Pericardium fibroblast (primary cell): ENCODE measurements around the gene ARL2BP. TPM values are rescaled to one million over a fixed set of nuclear protein-coding genes. Genes with fewer than 3 reads are reported as not detected.

ENCODE experiments used
- total RNA-seq: library from RNA; depleted of rRNA; stranded (reverse); fragments of >200 nt; gene quantifications from 2 replicates; pipeline ENCODE4 v1.2.3, GENCODE V29; 2015

Gene ARL2BP
- 57.0 and 84.8 TPM in 2 replicates for total RNA-seq

GRCh38 chr16:57244767-57245471 lies at the start of gene ARL2BP:
ARL2BP (plus strand) TSS chr16:57245259; CDS start chr16:57245368, 109 bp downstream.

GRCh38 chr16:57284209-57284951 lies 39.3 kb downstream of the ARL2BP start, which contains the start of gene PLLP:
PLLP (minus strand) TSS chr16:57284672; CDS start chr16:57284540, 132 bp downstream.

Other genes starting within 250 kb of the ARL2BP start
- 23.7 and 24.6 TPM in 2 replicates for gene CPNE2, start 152.7 kb upstream of the ARL2BP start, total RNA-seq
- gene PSME3IP1, start 59.2 kb upstream of the ARL2BP start, total RNA-seq, result 41.0 and 41.3 TPM in 2 replicates
- 25.2 and 32.3 TPM in 2 replicates for gene RSPRY1, start 58.9 kb upstream of the ARL2BP start, total RNA-seq
- gene PLLP, start 39.4 kb downstream of the ARL2BP start, total RNA-seq, result 0.17 and 2.1 TPM in 2 replicates
- gene CCL22, start 113.5 kb downstream of the ARL2BP start, total RNA-seq, result not detected in 2 replicates
- 0.09 and 0.12 TPM in 2 replicates for gene CX3CL1, start 127.2 kb downstream of the ARL2BP start, total RNA-seq
- gene CCL17, start 159.5 kb downstream of the ARL2BP start, total RNA-seq, result not detected in 2 replicates
- 27.2 and 30.0 TPM in 2 replicates for gene CIAPIN1, start 202.1 kb downstream of the ARL2BP start, total RNA-seq
- 24.5 and 27.1 TPM in 2 replicates for gene COQ9, start 202.2 kb downstream of the ARL2BP start, total RNA-seq
- 77.9 and 87.5 TPM in 2 replicates for gene POLR2C, start 217.4 kb downstream of the ARL2BP start, total RNA-seq
- gene DOK4, start 241.2 kb downstream of the ARL2BP start, total RNA-seq, result 32.8 and 62.4 TPM in 2 replicates